HCT116 (cell line): ENCODE data around the gene FARP1. TPM values are rescaled to one million over a fixed set of nuclear protein-coding genes. Genes with fewer than 3 reads are reported as not detected.

Experiments
- ATAC-seq: fragments of 200-7000 bp; cut with Tn5 transposase; 2 replicates; pipeline ENCODE4 v1.9.1; 2020; ENCODE audit warnings: mild to moderate bottlenecking, moderate library complexity
- BruUV-seq: library from RNA; stranded (reverse); fragments of 400-500 nt; replicated peaks from 2 replicates; lab custom pipeline; 2021; lab: Mats Ljungman, UMichigan
- CTCF ChIA-PET: fragments of 300-600 bp; sonication (Branson Sonifier 250); formaldehyde crosslinking; loops from one replicate; lab custom pipeline; 2021; ENCODE audit warnings: antibody characterized with exemption; lab: Charles Lee
- POLR2A ChIA-PET: fragments of 300-600, 350-600 bp; sonication (Branson Sonifier 250); formaldehyde crosslinking; loops from one replicate; lab custom pipeline; 2021; ENCODE audit warnings: antibody characterized with exemption; lab: Charles Lee
- RAD21 ChIA-PET, 2 experiments: fragments of 300-600 bp; sonication (Branson Sonifier 250); formaldehyde crosslinking; loops; one replicate each; lab custom pipeline; 2023; ENCODE audit warnings: low total read pairs in 2 of 2; ENCODE audit not compliant: uncharacterized antibody in 2 of 2, unreplicated experiment in 2 of 2, low non-redundant PET in 1 of 2; lab: Charles Lee
- DNase-seq: peaks from one replicate; pipeline ENCODE4 v3.0.0-alpha.2; 2010; ENCODE audit warnings: low read depth, low spot score
- H2AFZ ChIP-seq: fragments of 200-600 bp; shearing (Covaris generic), sonication (generic); 2 replicates; pipeline ENCODE4 v1.6.1; 2017; ENCODE audit warnings: low read depth, mixed run types, mixed read lengths, antibody characterized with exemption, low read length; ENCODE audit not compliant: poor library complexity, severe bottlenecking
- H3K27ac ChIP-seq: 2 replicates; pipeline ENCODE4 v1.5.1; 2012; ENCODE audit warnings: low read depth, low read length
- H3K27me3 ChIP-seq: fragments of 200-600 bp; sonication (generic); 2 replicates; pipeline ENCODE4 v1.6.1; 2016; ENCODE audit warnings: mixed run types, low read length, mixed read lengths; ENCODE audit not compliant: insufficient read depth
- H3K36me3 ChIP-seq, 2 experiments: fragments of 200-500 bp in 1 of 2; fragments of 200-600 bp in 1 of 2; sonication (Bioruptor generic) in 1 of 2; sonication (generic) in 1 of 2; 2 replicates each; pipeline versions ENCODE4 v1.5.1 to v1.6.1; 2014 to 2016; ENCODE audit warnings: low read length in 2 of 2, inconsistent platforms in 1 of 2, mixed read lengths in 1 of 2, mixed run types in 1 of 2; ENCODE audit not compliant: insufficient read depth in 2 of 2, control insufficient read depth in 1 of 2
- H3K4me1 ChIP-seq, 2 experiments: fragments of 200-600 bp in 1 of 2; sonication (generic) in 1 of 2; 2 replicates each; pipeline versions ENCODE4 v1.5.1 to v1.6.1; 2012 to 2017; ENCODE audit warnings: low read length in 2 of 2, inconsistent platforms in 1 of 2, mild to moderate bottlenecking in 1 of 2, mixed read lengths in 1 of 2, mixed run types in 1 of 2, moderate library complexity in 1 of 2; ENCODE audit not compliant: insufficient read depth in 2 of 2, control insufficient read depth in 1 of 2
- H3K4me2 ChIP-seq: fragments of 200-600 bp; sonication (generic); 2 replicates; pipeline ENCODE4 v1.6.1; 2017; ENCODE audit warnings: mixed run types, low read length, mixed read lengths
- H3K4me3 ChIP-seq, 2 experiments: fragments of 200-600 bp in 1 of 2; sonication (generic) in 1 of 2; replicated peaks in 1 of 2; 2 replicates each; pipeline ENCODE4 v1.5.1; 2011 to 2016; ENCODE audit warnings: low read length in 2 of 2, control low read depth in 1 of 2, low read depth in 1 of 2, mild to moderate bottlenecking in 1 of 2, mixed read lengths in 1 of 2, mixed run types in 1 of 2
- H3K79me2 ChIP-seq: fragments of 200-600 bp; sonication (generic); 2 replicates; pipeline ENCODE4 v1.6.1; 2017; ENCODE audit warnings: mild to moderate bottlenecking, mixed run types, low read length, moderate library complexity, mixed read lengths; ENCODE audit not compliant: insufficient read depth
- H3K9ac ChIP-seq: fragments of 200-600 bp; sonication (generic); 2 replicates; pipeline ENCODE4 v1.6.1; 2016; ENCODE audit warnings: low read length, mixed read lengths
- H3K9me2 ChIP-seq: fragments of 200-600 bp; sonication (generic), shearing (Covaris generic); 2 replicates; pipeline ENCODE4 v1.6.1; 2017; ENCODE audit warnings: mixed run types, mild to moderate bottlenecking, moderate library complexity; ENCODE audit not compliant: insufficient read depth
- H3K9me3 ChIP-seq, 2 experiments: fragments of 200-500 bp in 1 of 2; fragments of 200-600 bp in 1 of 2; sonication (Bioruptor generic) in 1 of 2; sonication (generic) in 1 of 2; 2 replicates each; pipeline ENCODE4 v1.6.1; 2014 to 2017; ENCODE audit warnings: low read length in 2 of 2, mixed read lengths in 2 of 2, inconsistent platforms in 1 of 2, low read depth in 1 of 2, mild to moderate bottlenecking in 1 of 2, mixed run types in 1 of 2, moderate library complexity in 1 of 2; ENCODE audit not compliant: control insufficient read depth in 1 of 2, insufficient read depth in 1 of 2
- H4K20me1 ChIP-seq: fragments of 200-600 bp; sonication (generic), shearing (Covaris generic); 2 replicates; pipeline ENCODE4 v1.6.1; 2017; ENCODE audit warnings: mixed run types, mild to moderate bottlenecking, moderate library complexity; ENCODE audit not compliant: insufficient read depth
- CBX3 ChIP-seq: IDR thresholded peaks from 2 replicates; pipeline ENCODE4 v1.6.1; 2012; ENCODE audit warnings: low read depth
- EGR1 ChIP-seq: IDR thresholded peaks from 2 replicates; pipeline ENCODE4 v1.6.1; 2012; ENCODE audit warnings: low read depth
- TCF7L2 ChIP-seq: IDR thresholded peaks from 2 replicates; pipeline ENCODE4 v1.7.0; 2011; ENCODE audit warnings: borderline replicate concordance, inconsistent platforms; ENCODE audit not compliant: insufficient read depth, insufficient read length; ENCODE audit errors: extremely low read depth
- YY1 ChIP-seq: IDR thresholded peaks from 2 replicates; pipeline ENCODE4 v1.6.1; 2011; ENCODE audit warnings: low read length, low read depth, moderate library complexity, mild to moderate bottlenecking; ENCODE audit not compliant: insufficient replicate concordance; ENCODE audit errors: extremely low read depth
- intact Hi-C: fragments of 100-400 bp; cut with micrococcal nuclease; formaldehyde crosslinking; loops from 2 replicates; pipeline ENCODE4 v1.10.0; 2022
- total RNA-seq: library from RNA; stranded (reverse); gene quantifications from one replicate; pipeline ENCODE4 v1.2.1, GENCODE V29; 2021; ENCODE audit not compliant: unreplicated experiment
- TF ChIP-seq, protein P1 (sequence below), 3 experiments: fragments of 200-600 bp in 1 of 3; sonication (generic) in 1 of 3; IDR thresholded peaks in 2 of 3; conservative IDR thresholded peaks in 1 of 3; 2 replicates each; pipeline ENCODE4 v1.5.1; 2012 to 2017; ENCODE audit warnings: low read depth in 2 of 3, low read length in 2 of 3, antibody characterized with exemption in 1 of 3, borderline replicate concordance in 1 of 3, control low read depth in 1 of 3, mild to moderate bottlenecking in 1 of 3, mixed read lengths in 1 of 3, mixed run types in 1 of 3, moderate library complexity in 1 of 3; ENCODE audit not compliant: insufficient read depth in 1 of 3

The FARP1 gene
- total RNA-seq, 1 experiment from 2014 or later: 30.5 TPM

DNA sequence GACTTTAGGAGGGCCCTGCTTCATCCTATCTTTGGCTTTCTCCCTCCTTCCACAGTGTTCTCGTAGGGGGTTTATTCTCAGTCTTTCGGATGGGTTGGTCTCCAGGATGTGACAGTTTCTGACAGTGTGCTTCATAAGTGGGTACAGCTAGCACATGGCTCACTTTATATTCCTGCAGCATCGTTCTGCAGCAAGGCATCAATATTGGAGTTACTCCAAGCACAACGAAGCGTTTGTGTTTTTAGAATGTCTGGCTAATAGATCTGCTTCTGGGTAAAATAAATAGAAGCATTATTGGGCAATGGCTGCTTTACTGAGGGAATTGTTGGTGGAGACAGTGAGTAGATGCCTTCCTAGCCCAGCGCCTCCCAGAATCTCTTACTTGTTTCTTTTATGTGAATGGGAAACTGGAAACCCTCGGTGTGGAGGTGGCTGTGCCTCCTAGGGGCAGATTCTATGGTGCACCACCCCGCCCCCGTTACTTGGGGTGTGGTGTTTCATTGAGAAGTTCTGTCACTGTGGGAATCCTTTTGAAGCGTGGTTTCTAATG is 2.0 kb downstream of the FARP1 start:
- no peak for ATAC-seq
- ChIA-PET POLR2A (no interaction called here), CTCF (no interaction called here), RAD21 (interaction anchor here in 1 of 2 experiments (0.6 kb wide), 1 partner anchor 283 kb away, joined by 5 read pairs; no protein-coding TSS in a partner anchor)
- no peaks in the 10 kb centered on the region for H3K36me3 ChIP-seq
- TF ChIP-seq, protein P1, sequence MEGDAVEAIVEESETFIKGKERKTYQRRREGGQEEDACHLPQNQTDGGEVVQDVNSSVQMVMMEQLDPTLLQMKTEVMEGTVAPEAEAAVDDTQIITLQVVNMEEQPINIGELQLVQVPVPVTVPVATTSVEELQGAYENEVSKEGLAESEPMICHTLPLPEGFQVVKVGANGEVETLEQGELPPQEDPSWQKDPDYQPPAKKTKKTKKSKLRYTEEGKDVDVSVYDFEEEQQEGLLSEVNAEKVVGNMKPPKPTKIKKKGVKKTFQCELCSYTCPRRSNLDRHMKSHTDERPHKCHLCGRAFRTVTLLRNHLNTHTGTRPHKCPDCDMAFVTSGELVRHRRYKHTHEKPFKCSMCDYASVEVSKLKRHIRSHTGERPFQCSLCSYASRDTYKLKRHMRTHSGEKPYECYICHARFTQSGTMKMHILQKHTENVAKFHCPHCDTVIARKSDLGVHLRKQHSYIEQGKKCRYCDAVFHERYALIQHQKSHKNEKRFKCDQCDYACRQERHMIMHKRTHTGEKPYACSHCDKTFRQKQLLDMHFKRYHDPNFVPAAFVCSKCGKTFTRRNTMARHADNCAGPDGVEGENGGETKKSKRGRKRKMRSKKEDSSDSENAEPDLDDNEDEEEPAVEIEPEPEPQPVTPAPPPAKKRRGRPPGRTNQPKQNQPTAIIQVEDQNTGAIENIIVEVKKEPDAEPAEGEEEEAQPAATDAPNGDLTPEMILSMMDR (IDR thresholded peaks at IDR 0.05 in 2 of 3, conservative IDR thresholded peaks at IDR 0.05 in 1 of 3; ENCODE audit: borderline replicate concordance in 1 of 3, insufficient read depth in 1 of 3, low read depth in 2 of 3, low read length in 2 of 3): peak in 2 of 3 experiments; percentile 22 to 27; a peak in 1 of 6 replicates
- 0 out of 2 replicates have a peak, but pooled peaks have one; percentile 28 for TF ChIP-seq CBX3
- TF ChIP-seq YY1: no peak
- peak; percentile 40; the same call in 1 of the 2 replicates for TF ChIP-seq EGR1
- peaks cover 40 to 51% of the 10 kb centered on the region in 2 experiments for H3K4me1 ChIP-seq
- peak; percentile 8 for DNase-seq
- H3K4me2 ChIP-seq: peak overlapping the region; percentile 82
- peaks cover 16% of the 10 kb centered on the region for H3K79me2 ChIP-seq
- peaks cover 4% of the 10 kb centered on the region; the same call in 1 of the 2 replicates for H4K20me1 ChIP-seq
- peak overlapping the region; percentile 51 to 72 for H3K4me3 ChIP-seq
- no peaks in the 10 kb centered on the region for H3K9me2 ChIP-seq
- 0 out of 2 replicates have a peak overlapping the region, but pooled peaks have one; percentile 65 for H3K9ac ChIP-seq
- BruUV-seq: no TSS peak
- H3K9me3 ChIP-seq: no peaks in the 10 kb centered on the region
- H3K27me3 ChIP-seq: no peaks in the 10 kb centered on the region
- no peak overlapping the region for H2AFZ ChIP-seq
- intact Hi-C loops: loop anchor here (10.0 kb wide), 1 partner anchor 530 kb away; no protein-coding TSS in a partner anchor
- no peak overlapping the region for H3K27ac ChIP-seq

DNA sequence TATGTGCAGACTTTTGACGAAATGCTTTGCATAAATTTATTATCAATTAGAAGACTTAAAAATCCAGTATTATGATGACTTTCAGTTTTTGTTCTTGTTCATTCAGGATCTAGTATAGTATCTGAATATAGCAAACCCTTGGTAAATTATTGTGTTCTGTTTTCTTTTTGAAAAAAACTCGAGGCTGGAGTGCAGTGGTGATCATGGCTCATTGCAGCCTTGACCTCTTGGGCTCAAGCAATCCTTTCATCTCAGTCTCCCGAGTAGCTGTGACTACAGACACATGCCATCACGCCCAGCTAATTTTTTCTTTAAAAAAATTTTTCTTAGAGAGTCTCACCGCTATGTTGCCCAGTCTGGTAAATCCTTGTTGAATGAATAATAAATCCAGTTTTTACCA is 4.6 kb downstream of the FARP1 start:
- DNase-seq (no peak), ATAC-seq (no peak)
- peaks cover 24% of the 10 kb centered on the region for H3K79me2 ChIP-seq
- H3K27ac ChIP-seq: no peak overlapping the region
- no peaks in the 10 kb centered on the region for H3K9me2 ChIP-seq
- no peak overlapping the region for H3K9ac ChIP-seq
- ChIA-PET POLR2A (no interaction called here), CTCF (no interaction called here), RAD21 (no interaction called here)
- intact Hi-C loops: loop anchor here (10.0 kb wide), 1 partner anchor 527 kb away; no protein-coding TSS in a partner anchor
- H2AFZ ChIP-seq: no peak overlapping the region
- H3K4me2 ChIP-seq: peak overlapping the region; percentile 82
- no peaks in the 10 kb centered on the region for H3K27me3 ChIP-seq
- no TSS peak for BruUV-seq
- TF ChIP-seq TCF7L2: no peak
- TF ChIP-seq, protein P1 (IDR thresholded peaks at IDR 0.05 in 2 of 3, conservative IDR thresholded peaks at IDR 0.05 in 1 of 3; ENCODE audit: borderline replicate concordance in 1 of 3, insufficient read depth in 1 of 3, low read depth in 2 of 3, low read length in 2 of 3): peak in 2 of 3 experiments; percentile 10 to 19; a peak in 1 of 6 replicates
- H3K4me1 ChIP-seq: peaks cover 40 to 43% of the 10 kb centered on the region in 2 experiments
- no peaks in the 10 kb centered on the region for H3K9me3 ChIP-seq
- peaks cover 4% of the 10 kb centered on the region; the same call in 1 of the 2 replicates for H4K20me1 ChIP-seq
- no peaks in the 10 kb centered on the region for H3K36me3 ChIP-seq
- no peak overlapping the region for H3K4me3 ChIP-seq
